ENCODE measurements around the gene SLCO3A1.
"Not testable (repeated sequence)": the region's sequence is repeated elsewhere in the genome, so short reads cannot be mapped to it uniquely, and the experiment has no call there.

The SLCO3A1 gene

DNA sequence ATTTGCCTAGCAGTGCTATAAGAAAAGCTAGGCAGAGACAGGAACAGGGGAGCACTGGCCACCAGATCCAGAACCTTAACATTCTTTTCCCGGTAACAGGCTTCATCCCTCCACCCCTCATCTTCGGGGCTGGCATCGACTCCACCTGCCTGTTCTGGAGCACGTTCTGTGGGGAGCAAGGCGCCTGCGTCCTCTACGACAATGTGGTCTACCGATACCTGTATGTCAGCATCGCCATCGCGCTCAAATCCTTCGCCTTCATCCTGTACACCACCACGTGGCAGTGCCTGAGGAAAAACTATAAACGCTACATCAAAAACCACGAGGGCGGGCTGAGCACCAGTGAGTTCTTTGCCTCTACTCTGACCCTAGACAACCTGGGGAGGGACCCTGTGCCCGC is 309.1 kb downstream of the SLCO3A1 start:
- no peak for DNase-seq (ENCODE audit: low spot score)

GRCh38 chr15:92163641-92164040 is 310.1 kb downstream of the SLCO3A1 start:
- DNase-seq (ENCODE audit: low spot score): no peak

GRCh38 chr15:92164327-92165000 is 311.0 kb downstream of the SLCO3A1 start:
- peak; percentile 44 for DNase-seq (ENCODE audit: low spot score)

GRCh38 chr15:92165001-92165346 is 311.5 kb downstream of the SLCO3A1 start:
- DNase-seq (ENCODE audit: low spot score): peak; percentile 13

GRCh38 chr15:92166029-92166428 is 312.5 kb downstream of the SLCO3A1 start:
- DNase-seq (ENCODE audit: low spot score): peak; percentile 14

DNA sequence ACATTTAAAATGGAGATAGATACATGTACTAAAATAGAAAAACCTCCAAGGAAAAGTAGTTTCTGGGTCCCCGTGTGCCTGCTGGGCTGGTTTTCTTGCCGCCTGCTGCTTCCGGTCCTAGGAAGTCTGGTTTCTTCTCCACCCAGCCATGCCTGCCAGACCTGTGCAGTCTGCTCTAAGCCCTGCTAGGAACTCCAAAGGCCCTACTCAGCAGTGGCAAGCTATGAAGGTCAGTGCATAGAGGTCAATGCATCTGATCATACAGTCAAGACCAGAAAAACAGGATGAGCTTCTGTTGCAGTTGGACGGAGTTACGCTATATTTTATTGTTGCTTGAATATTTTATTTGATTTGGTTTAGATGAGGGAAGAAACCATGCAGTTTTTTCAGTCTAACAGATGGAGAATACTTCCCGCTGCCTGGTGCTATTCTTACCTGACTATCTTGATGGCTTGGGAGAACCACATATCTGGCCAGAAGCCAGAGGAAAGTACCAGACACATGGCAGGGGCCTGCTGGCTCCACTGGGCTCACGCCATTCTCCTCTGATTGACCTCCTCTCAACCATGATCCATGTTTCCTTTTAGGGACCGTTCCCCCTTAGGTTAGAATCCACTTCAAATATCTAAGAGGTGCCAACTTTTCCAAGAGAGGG is 313.4 kb downstream of the SLCO3A1 start:
- DNase-seq (ENCODE audit: low spot score): no peak

GRCh38 chr15:92167451-92167850 is 313.9 kb downstream of the SLCO3A1 start:
- DNase-seq (ENCODE audit: low spot score): no peak

DNA sequence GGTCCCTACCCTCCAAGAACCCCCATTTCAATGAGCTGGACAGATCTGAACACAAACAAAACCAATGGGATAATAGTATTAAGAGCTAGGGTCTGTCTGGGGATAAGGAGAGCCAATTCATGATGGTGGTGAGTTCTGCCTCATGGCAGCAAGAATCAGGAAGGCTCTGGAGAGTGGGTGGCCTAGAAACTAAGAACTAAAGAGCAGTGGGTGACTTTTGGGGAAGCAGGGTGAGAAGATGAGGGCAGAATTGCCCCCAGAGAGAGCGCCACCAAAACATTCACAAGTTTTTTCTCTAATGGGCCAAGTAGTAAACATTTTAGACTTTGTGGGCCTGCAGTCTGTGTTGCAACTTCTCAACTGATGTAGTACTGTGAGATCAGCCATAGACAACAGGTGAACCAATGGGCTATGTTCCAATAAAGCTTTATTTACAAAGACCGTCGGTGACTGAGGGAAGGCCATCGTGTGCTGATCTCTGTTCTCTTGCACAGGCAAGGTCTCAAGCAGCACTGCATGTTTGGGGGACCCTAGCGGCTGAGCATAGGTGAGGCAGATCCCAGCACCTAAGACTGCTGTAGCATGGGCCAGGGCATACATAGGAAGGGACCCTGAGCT is 314.7 kb downstream of the SLCO3A1 start:
- DNase-seq (ENCODE audit: low spot score): no peak

DNA sequence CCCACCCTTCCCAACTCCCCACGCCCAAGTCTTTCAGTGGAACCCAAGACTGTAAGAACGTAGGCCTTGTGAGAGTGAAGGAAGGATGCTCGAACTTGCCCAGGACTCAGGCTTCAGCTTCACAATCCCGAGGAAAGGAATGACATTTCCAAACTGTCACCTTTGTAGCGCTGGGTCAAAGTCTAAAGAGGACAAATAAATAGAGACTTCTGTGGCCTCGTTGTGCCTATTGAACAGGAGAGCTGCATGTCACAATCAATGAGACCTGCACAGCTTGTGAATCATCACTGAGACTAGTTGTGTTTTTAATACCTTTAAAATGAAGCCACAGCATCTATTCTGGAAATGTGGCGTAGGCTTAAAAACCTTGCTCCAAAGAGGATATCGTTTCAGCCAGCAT is 317.4 kb downstream of the SLCO3A1 start:
- no peak for DNase-seq (ENCODE audit: low spot score)

DNA sequence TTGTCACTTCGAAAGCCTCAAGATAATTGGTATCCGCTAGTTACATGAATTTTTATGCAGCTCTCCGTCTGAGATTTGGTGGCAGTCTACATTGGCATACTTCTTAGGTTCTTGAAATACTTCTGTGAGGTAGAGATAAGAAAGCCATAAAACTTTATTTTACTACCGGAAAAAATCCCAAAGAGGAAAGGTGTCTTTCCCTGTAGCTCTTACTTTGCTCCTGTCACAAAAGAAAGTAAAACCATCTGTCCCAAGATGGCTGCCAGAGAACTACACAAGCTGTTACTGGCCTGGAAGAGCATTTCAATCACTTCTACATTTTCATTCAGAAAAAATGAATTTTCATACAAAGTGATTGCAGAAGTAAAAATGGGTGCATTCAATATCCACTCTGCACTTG is 325.4 kb downstream of the SLCO3A1 start:
- no peak for DNase-seq (ENCODE audit: low spot score)

DNA sequence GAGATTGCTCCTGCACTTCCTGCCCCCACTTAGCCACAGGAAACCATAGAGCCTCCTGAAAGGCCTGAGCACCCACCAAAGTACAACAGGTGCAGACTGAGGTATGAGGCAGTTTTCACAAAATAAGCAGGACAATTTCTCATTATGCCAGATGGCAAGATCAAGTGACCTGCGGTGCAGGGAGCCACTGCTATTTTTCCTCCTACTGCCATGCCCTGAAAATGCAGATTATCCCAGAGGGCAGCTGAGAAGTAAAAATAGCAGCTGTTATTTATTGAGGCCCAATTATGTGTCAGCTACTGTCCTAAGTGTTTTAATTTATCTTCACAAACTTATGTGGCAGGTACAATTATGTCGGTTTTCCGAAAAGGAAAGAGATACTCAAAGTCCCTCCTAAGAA is 330.6 kb downstream of the SLCO3A1 start:
- no peak for DNase-seq (ENCODE audit: low spot score)

DNA sequence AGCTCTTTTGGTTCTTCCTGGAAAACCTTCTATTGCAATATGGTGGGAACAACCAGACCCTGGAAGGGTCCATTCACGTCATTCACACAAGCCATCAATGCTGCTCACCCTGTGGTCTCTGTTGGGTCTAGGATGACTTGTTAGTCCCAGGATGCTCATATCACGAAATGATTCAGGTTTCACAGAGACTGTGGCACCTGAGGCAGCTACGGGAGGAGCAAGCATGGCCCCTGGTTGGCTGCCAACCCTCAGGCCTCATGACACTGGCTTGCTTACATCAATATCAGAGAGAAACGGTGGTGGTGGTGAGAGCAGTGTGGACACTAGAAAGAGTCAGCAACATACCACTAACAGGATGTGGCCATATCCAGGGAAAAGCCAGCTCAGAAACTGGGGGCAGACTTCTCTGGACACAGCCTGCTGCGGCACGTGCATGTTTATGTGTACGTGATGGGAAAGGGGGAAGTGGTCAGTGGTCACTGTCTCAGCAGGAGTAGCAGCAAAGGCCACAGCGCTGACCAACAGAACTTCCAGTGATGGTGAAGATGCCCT is 331.2 kb downstream of the SLCO3A1 start:
- DNase-seq (ENCODE audit: low spot score): no peak

- DNase-seq (ENCODE audit: low spot score): no peak
Observed at GRCh38 chr15:92187975-92188374, 334.5 kb downstream of the SLCO3A1 start.

- DNase-seq (ENCODE audit: low spot score): no peak
Observed at GRCh38 chr15:92189166-92189565, 335.7 kb downstream of the SLCO3A1 start.

GRCh38 chr15:92195241-92195640 is 341.7 kb downstream of the SLCO3A1 start:
- DNase-seq (ENCODE audit: low spot score): no peak

DNA sequence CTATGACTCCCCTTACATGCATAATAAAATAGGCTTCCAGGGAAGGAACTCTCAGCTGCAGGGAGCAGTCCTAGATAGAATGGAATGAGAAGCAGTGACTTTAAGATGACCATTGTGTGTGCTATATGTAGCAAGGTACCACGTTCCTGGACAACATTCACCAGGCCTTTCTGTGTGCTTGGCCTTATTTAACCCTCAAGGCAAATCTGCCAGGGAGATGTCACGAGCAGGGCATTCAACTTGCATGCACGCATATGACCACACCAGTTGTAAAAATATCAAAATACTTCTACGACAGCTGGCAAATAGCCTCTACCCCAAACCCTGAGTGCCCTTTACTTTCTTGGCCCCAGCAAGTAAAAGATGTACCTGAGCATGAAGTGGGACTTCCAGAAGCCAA is 342.8 kb downstream of the SLCO3A1 start:
- no peak for DNase-seq (ENCODE audit: low spot score)

GRCh38 chr15:92197746-92198145 is 344.2 kb downstream of the SLCO3A1 start:
- no peak for DNase-seq (ENCODE audit: low spot score)

- peak; percentile 38 for DNase-seq (ENCODE audit: low spot score)
Observed at GRCh38 chr15:92200891-92201290, 347.4 kb downstream of the SLCO3A1 start.

GRCh38 chr15:92205255-92205739 is 351.8 kb downstream of the SLCO3A1 start:
- DNase-seq (ENCODE audit: low spot score): peak; percentile 27

DNA sequence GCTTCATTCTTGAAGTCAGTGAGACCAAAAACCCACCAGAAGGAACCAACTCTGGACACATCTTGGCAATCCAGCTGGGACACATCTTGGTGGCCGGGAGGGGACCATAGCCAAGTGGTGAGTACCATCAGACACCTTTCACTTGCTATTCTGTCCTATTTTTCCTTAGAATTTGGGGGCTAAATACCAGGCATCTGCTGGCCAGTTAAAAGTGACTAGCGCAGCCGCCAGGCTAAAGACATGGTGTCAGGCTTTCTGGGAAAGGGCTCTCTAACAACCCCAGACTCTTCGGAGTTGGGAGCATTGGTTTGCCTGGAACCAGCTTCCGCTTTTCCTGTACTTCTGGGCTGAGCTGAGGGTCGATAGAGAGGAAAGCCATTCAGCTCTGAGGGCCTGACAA is 354.1 kb downstream of the SLCO3A1 start:
- not testable (repeated sequence) for DNase-seq (ENCODE audit: low spot score)
